Activated CD8-positive, alpha-beta memory T cell treated with anti-CD3 and anti-CD28 coated beads for 4 hours (primary cell): ENCODE results near the gene MAP10.

Experiments
- DNase-seq, 2 donors: peaks; one replicate each; pipeline ENCODE4 v3.0.0-alpha.2; 2020; ENCODE audit warnings: low read depth in 2 of 2

MAP10 gene

GRCh38 chr1:232856541-232856940 is 51.3 kb downstream of the MAP10 start:
- DNase-seq: no peak
